Fibroblast of upper back skin (primary cell): ENCODE results near the gene IQSEC3.
A peak's percentile ranks its signal among the peaks of the same experiment; 100 is the strongest.
"Not testable (repeated sequence)": the region's sequence is repeated elsewhere in the genome, so short reads cannot be mapped to it uniquely, and the experiment has no call there.

Experiments
- DNase-seq: peaks from one replicate; pipeline ENCODE4 v3.0.0-alpha.2; 2013

The IQSEC3 gene

DNA sequence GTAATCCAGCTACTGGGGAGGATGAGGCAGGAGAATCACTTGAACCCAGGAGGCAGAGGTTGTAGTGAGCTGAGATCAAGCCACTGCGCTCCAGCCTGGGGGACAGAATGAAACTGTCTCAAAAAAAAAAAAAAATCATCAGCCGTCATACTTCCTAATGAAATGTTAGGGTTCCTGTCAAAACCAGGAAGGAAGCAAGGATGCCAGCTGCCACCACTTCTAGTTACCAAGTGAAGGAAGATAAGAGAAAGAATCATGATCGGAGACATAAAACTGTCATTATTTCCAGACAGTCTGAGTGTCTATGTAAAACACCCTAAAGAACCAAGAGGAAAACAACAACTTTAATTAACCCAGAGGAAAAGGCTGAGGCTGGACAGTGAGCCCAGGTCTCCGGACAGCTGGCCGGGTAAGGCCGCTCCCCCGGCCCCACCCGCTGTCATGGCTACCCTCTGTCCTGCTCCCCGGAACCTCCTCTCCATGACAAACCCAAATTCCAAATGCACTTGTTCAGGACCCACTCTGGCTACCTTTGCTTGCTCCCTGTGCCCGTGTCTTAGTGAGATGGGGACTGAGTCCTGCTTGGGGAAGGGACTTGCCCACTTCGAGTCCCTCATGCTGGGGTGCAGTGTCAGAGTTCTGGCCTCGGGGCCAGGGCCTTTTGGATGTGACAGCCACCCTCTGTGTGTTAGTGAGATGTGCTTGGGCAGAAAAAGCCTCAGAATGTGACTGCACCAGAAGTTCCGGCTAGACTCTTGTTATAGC is 118.4 kb downstream of the IQSEC3 start:
- no peak for DNase-seq

DNA sequence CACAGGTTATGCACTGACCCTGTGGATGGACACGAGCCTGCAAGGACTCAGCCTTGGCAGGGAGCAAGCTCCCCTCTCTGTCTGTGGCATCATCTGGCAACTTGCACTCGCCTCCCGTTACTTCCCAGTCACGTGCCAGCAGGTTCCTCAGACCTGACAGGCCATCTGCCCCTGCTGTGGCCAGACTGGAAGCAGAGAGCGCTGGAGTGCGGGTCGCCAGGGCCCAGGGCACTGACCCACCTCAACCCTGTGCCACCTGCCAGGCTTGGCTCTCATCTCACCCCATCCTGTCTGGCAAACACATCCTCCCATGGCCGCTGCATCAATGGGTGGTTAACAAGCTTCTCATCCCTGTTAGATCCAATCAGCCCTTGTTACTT is 119.0 kb downstream of the IQSEC3 start:
- no peak for DNase-seq

DNA sequence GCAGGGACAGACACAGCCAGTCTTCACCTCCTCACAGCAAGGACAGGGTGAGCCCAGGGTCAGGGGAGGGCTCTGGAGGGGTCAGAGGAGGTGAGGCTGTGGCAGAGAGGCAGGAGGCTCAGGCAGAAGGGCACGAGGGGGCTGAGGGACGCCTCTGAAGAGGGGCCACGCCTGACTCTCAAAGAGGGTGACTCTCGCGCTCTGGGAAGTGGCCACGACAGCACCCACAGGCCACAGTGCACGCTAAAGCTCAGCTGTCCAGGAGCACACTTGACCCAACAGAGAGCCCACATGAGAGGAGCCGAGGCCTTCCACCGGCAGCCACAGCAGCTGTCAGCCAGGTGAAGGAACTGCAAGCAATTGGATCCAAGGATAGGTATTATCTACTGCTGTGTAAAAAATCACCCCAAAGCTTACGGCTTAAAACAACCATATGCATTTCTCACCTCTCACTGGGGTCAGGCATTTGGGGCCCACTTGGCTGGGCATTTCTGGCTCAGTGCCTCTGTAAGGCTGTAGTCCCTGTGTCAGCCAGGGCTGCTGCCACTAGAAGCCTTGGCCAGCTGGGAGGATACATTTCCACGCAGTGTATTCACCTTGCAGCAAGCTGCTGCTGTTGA is 119.5 kb downstream of the IQSEC3 start:
- no peak for DNase-seq

DNA sequence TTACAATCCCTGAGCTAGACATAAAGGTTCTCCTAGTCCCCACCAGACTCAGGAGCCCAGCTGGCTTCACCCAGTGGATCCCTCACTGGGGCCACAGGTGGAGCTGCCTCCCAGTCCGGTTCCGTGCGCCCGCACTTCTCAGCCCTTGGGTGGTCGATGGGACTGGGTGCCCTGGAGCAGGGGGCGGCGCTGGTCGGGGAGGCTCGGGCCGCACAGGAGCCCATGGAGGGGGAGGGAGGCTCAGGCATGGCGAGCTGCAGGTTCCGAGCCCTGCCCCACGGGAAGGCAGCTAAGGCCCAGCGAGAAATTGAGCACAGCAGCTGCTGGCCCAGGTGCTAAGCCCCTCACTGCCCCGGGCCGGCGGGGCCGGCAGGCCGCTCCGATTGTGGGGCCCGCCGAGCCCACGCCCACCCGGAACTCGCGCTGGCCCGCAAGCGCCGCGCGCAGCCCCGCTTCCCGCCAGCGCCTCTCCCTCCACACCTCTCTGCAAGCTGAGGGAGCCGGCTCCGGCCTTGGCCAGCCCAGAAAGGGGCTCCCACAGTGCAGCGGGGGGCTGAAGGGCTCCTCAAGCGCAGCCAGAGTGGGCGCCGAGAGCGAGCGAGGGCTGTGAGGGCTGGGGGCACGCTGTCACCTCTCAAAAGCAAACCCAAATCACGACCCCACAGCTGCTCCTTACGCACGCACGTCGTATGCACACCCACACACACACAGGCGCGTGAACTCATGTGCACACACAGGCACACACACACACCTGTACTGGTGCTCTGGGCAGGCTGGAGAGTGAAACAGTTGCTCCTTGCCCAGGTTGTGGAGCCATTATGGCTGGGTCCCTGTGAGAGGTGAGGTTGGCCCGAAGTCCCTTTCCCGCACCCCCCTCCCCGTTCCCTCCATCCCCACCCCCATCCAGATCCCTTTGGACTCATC is 121.7 kb downstream of the IQSEC3 start:
- DNase-seq: not testable (repeated sequence)

DNA sequence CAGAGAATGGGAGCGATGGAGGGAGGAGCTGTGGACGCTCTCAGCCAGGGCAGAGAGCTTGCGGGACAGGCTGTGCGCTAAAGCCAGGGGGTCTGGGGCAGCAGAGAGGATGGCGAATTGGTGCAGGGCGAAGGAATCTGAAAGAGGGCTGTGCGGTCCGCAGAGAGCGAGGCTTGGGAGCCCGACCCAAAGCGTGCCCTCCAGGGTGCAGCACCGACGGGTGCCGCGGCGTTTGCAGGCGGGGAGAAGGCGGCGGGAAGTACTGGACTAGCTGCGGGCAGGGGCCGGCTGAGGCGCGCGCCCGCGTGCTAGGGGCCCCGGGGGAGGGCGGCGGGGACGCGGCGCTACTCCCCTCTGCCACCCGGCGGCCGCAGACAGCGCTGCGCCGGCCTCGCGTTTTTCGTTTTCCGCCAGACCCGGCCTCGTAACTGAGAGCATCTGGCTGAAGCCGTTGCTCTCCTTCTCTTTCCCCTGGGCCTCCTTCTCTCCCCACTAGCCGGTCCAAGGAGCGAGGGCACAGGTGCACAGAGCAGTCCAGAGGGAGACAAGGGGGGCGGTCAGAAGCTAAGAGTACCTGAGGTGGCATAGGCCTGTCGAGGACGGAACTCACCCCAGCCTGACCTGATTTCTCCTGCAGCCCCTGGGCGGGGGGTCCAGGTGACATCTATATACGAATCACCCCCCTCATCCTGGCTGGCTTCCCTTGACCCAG is 122.5 kb downstream of the IQSEC3 start:
- DNase-seq: peak; percentile 50

DNA sequence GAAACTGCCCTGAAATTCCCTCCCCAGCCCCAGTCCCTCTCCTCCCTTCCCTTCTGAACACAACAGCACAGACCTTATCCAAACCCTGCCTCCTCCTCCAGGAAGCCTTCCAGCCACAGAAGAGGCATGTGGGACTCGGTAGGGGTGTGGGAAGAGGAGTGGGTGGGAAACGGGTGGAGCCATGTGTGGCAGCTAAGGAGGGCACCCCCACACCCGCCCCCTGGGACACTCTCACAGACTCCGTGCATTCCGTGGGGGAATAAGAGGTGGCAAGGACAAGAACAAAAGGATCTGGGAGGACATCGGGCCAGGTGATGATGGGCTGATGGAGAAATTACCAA is 123.0 kb downstream of the IQSEC3 start:
- no peak for DNase-seq

DNA sequence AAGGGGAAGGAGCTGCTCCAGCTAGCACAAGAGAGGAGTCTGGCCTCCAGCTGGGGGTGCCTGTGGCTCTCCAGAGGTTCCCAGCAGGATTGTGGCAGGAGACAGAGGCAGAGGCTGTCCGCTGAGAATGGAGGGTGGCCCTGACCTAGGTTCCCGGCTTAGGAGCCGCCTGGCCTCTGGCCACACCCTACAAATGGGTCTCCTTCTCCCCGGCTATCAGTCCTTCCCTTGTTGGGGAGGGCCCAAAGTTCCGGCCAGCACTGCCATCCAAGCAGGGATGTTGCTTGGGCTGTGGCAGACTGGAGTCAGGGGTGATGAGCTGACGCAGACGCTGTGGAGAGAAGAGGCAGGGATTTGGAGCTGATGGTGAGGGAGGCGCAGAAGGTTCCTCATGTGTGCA is 124.3 kb downstream of the IQSEC3 start:
- no peak for DNase-seq

DNA sequence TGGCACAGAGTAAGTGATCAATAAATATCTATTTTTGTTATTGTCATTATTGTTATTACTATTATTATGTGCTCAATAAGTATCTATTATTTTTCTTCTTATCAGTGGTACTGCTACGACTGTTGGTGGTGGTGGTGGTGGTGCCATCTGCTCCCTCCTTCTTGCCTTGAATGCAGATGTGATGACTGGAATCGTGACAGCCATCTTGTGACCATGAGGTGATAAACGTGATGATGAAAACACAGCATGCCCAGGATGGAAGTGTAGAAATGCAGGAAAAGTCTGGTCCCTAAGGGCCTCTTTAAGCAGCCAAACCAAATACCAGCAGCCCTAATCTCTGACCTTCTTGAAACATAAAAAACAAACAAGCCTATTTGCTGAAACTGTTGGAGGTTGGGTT is 125.0 kb downstream of the IQSEC3 start:
- no peak for DNase-seq

DNA sequence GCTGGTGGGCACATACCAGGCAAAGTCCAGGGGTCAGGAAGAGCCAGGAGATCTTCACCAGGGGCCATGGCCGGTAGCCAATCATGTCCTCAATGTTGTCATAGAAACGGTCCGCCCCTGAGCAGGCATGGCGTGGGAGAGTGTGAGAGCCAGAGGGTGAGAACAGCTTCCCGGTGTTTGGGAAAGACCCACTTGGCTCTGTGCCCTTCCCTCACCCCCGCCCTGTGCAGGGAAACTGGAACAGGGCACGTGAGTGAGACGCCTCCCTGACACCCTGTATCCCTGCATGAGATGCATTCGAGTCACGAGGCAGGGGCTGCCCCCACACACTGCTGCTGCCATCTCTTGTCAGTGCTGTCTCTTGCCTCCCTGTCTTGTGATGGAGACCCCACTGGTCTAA is 126.7 kb downstream of the IQSEC3 start:
- DNase-seq: no peak

DNA sequence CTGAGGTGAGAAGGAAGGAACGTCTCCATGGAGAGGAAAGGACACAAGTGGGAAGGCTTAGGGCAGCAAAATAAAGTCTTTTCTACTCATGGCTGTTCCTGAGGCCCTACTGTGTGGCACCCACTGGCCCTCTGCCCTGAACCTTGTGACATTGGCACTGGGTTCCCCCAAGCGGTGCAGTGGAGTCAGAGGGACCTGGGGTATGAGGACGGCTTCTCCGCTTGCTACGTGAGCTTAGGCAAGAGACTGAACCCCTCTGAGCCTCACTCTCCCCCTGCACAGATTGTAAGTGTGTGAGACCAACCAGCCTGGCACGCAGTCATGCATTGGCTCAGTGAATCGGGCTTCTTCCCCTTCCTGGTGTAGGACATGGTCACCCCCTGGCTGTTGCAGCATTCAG is 127.7 kb downstream of the IQSEC3 start:
- no peak for DNase-seq

DNA sequence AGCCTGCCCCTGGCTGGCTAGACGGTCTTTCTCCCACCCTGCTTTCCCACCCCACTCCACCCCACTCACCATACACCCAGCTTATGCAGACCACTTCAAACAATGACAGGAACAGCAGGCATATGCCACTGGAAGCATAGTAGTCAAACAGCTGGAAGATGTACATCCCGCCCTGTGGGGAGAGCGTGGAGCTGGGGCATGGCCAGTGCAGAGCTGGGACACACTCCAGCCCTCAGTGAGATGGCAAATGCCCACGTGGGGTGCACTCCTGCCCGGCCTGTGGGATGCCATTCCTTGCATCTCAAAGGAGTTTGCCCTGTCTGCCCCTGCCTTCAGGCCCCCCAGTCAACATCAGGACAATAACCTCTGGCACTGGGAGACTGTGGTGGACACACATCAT is 128.6 kb downstream of the IQSEC3 start:
- no peak for DNase-seq

DNA sequence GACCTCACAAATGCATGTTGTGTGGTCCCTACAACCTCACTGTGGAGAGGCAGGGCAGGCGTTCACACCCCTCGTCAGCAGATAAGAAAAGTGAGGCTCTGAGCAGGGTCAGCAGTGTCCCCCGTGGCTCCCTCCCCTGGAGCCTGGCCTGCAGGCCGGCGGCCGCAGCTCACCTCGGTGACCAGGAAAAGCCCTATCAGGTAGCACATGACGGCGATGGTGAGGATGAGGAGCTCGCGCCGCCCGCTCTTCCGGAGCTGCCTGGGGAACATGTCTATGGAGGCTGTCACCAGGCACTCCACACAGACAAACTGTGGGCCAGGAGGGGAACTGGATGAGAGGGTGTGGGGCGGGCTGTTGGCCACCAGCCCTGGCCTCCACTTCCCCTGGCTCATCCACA is 129.4 kb downstream of the IQSEC3 start:
- no peak for DNase-seq

DNA sequence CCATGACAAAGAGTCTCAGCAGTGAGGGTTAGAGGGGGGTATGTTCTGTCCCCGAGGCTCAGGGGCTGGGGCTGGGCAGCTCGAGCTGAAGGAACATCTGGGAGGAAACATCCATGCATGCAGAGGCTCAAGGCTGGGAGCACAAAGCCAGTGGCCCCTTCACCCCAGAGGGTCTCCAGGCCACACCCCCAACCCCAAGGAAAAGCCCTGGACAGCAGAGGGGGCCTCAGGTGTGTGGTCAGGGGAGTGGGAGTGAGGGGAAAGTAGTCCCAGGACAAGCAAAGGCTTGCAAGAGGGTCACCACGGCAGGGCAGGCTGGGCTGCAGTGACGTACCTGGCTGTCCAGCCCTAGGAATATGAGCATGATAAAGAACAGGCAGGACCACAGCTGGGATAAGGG is 129.9 kb downstream of the IQSEC3 start:
- DNase-seq: no peak

DNA sequence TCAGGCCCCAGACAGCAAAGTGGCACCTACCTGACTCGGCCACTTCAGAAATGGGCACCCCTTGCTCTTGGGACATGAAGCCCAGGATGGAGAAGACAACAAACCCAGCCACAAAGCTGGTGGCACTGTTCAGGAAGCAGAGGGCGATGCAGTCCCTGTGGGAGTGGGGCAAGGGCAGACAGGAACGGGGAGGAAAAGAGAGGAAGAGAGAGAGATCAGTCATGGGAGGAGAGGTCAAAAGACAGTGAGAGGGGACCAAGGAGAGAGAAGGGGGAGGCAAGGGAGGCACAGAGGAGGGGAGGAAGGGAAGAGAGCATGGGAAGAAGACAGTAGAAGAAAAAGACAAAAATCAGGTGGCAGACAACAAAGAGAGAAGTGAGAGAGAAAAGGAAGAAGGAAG is 130.8 kb downstream of the IQSEC3 start:
- DNase-seq: no peak

DNA sequence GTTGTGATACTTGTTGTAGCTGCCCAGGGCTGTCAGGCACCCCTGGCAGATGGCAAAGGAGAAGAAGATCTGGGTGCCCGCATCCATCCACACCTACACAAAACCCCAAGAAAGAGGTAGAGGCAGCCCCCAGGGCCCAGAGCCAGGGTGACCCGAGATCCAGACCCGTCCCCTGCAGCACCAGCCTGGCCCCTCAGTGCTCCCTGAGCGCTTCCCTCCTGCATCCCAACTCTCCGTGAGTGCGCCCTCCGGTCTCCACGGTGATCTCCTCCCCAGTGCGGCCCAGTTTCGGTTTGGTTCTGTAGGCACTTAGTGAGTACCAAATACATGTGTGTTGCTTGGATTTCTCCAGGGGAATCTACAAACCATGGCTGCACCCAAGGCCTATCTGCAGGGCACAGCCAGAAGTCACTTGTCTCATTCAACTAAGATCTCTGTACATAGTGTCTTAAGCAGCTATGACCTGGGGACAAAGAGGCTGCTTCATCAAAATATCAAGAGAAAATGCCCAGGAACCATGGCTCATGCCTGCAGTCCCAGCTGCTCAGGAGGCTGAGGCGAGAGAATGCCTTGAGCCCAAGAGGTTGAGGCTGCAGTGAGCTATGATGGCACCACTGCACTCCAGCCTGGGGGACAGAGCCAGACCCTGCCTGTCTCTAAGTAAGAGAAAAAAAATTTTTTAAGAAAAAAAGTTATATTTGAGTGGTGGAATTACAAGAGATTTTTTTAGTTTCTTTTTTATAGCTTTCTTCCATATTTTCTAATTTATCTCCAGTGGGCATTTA is 131.5 kb downstream of the IQSEC3 start:
- DNase-seq: no peak

DNA sequence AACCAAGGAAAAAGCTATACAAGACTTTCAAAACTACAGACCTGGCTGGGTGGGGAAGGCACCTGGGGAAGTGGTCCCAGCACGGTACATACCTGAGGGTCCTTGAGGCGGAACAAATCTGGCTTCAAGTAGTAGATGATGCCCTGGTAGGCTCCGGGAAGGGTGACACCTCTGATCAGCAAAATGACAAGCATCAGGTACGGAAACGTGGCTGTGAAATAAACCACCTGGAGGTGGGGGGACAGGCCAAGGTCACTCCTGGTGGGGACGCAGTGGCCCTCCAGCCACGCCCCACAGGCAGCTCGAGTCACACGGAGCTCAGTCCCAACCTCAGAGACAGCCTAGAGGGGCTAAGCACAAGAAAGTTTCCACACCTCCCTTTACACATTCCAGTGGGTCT is 132.1 kb downstream of the IQSEC3 start:
- DNase-seq: no peak

DNA sequence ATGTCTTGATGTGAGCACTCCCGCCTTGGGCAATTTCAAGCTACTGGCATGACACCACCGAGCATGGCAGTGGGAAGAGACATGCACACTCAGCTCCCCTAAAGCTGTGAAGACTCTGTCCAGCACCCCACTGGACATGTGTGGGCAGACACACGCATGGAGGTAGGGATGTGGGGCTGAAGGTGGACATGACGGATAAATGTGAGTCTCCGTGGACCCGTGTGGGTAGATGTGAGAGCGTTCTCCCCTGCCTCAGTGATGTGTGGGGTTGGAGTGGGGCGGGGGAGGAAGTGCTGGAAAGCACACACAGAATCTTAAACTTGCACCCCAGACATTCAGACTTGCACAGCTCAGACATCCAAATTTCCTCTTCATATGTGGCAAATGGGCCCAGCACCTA is 134.8 kb downstream of the IQSEC3 start:
- DNase-seq: no peak

DNA sequence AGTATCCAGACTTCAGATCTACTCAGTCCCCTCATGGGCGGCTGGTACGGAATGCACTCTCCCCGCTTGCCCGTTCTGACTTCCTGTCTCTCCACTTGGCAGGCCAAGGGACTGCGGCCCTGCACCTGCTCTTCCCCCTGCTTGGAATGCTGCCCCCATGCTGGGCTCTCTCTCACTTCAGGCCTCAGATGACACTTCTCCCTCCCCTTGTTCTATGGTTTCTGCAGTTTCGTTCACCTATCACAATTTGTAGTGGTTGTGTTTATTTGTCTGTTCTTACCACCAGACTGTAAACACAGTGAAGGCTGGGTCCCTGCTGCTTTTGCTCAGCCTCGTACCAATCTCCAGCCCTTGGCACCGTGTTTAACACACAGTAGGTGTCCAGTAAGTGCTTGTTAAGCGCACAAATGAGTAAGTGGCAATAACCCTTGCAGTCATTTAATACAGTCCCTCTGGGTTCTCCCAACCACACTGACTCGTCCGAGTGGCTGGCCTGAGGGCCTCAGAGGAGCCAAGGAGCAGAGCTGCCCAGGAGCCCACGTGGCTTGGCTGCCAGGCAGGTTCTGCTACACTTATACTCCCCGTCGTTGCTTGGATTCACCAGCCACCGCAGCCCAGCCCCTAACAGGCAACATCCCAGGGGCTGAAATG is 135.6 kb downstream of the IQSEC3 start:
- DNase-seq: no peak

DNA sequence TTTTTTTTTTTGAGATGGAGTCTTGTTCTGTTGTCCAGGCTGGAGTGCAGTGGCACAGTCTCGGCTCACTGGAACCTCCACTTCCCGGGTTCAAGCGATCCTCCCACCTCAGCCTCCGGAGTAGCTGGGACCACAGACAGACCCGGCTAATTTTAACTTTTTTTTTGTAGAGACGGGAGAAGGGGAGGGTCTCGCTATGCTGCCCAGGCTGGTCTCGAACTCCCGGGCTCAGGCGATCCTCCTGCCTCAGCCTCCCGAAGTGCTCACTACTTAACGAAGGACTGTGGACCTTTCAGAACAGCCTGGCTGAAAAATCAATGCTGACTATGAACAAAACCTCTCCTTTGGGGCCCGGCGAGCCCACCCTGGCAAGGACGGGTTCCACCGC is 136.5 kb downstream of the IQSEC3 start:
- DNase-seq: no peak

DNA sequence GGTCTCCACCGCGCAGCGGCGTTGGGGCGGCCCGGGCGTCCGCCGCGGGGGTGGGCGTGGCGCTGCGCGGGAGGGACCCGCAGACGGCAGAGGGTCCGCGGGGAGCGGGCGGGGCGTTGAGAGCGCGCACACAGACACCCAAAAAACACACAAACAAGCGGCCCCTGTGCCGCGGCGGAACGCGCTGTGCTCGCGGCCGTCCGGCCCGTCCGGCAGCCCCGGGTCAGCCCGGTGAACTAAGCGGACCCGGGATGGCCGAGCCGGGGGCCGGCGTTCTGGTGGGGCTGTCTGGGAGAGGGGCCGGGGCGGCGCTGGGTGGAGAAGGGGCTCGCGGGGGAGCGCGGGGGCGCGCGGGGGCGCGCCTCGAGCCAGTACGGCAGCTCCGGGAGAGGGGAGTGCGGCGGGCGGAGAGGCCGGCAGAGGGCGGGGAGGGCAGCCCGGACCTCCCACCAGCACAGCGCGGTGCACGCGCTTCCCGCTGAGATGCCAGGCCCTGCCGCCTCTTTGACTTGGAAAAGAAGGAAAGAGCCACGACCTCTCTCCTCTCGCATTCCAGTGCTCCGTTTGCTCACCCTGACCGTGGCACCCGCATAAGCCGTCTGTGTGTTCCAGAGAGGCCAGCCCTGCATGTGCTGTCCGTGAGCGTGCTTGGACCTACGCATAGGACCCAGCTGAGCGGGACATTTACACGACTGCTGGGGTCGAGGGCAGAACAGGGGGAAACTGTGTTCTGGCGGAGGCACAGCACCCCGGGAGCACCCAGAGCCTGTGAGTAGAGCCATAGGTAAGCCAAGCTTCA is 137.1 kb downstream of the IQSEC3 start:
- no peak for DNase-seq

DNA sequence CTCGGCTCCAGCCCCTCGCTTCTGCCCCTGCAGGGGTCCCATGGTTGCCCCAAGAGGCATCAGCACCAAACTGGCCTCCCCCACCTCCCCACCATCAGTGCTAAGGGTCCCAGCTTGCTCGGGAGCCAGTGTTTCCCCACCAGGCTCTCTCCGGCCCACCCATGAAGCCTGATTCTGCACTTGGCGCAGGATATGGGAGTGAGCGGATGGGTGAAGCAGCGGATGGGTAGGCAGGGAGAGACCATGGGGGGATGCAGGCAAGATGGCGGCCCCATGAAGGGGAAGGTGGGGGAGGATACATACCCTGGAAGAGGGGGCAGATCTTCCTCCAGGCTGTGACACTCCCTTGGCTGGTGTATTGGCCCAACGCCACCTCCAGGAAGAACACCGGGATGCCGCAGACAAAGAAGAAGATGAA is 137.7 kb downstream of the IQSEC3 start:
- no peak for DNase-seq
